ENCODE results near the gene TMPRSS4.

TMPRSS4 gene

DNA sequence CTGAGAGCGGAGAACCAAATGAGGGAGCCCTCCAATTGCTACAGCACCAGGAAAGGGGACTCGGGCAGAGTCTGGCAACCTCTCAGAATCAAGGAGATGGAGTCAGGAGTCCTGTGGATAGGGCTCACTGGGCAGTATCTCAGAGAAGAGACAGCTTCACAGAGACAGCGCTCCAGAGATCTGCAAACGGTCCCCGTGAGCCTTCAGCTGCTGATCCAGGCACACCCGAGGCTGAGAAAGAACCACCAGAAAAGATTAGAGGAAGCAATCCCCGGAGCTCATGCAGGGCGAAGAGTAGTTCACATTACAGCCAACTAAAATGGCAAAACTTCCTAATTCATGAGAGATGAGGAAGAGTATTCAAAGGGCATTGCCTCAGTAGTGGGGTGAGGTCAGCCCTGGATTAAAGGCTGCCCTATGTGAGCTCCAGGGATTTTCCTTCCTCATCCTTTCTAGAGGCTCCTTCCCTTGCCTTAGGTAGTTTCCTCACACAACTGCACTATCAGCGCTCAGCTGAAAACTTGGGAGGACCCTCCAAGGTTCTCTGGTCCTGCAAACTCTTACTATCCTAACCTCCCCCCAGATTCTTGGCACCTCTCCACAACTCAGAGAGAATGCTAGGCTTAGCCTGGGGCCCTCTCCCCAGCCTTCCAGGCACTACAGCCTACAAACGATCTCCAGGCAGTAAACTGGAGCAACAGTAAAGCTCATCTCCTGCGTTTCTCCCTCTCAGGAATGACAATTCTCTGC lies 52.0 kb downstream of the TMPRSS4 start:
- POLR2A ChIA-PET (ENCODE audit: low non-redundant PET): no interaction called here
- no peak overlapping the region for H3K27ac ChIP-seq
- TF ChIP-seq, protein P1, sequence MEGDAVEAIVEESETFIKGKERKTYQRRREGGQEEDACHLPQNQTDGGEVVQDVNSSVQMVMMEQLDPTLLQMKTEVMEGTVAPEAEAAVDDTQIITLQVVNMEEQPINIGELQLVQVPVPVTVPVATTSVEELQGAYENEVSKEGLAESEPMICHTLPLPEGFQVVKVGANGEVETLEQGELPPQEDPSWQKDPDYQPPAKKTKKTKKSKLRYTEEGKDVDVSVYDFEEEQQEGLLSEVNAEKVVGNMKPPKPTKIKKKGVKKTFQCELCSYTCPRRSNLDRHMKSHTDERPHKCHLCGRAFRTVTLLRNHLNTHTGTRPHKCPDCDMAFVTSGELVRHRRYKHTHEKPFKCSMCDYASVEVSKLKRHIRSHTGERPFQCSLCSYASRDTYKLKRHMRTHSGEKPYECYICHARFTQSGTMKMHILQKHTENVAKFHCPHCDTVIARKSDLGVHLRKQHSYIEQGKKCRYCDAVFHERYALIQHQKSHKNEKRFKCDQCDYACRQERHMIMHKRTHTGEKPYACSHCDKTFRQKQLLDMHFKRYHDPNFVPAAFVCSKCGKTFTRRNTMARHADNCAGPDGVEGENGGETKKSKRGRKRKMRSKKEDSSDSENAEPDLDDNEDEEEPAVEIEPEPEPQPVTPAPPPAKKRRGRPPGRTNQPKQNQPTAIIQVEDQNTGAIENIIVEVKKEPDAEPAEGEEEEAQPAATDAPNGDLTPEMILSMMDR (conservative IDR thresholded peaks at IDR 0.05; ENCODE audit: low read depth): no peak
- CTCF ChIA-PET: no interaction called here
- no peak for DNase-seq (ENCODE audit: low spot score)

DNA sequence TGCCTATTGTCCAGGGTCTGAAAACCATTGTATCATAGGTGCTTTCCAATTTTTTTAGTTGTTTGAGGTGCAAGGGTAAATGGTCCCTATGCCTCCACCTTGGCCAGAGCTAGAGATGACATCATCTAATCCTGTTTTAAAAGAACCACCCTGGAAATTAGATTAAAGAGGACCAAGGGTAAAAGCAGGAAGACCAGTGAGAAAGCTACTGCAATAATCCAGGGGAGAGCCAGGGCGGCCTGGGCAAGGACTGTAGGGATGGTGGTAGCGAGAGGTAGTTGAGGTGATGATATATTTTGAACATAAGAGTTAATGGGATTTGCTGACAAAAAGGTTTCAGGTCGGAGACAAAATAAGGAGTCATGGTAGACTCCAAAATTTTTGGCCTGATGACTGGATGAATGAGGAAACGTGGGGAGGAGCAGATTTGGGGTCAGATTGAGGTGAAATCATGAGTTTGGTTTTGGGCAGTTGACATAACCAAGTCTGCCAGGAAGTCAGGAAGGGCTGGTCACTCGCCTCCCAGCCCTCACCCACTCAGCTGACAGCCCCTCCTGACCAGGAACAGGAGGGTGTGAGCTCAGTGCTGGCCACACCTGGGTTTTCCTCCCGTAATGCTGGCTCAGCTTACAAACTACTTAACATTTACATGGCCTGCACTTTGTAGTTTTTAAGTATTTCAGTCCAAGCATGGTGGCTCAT lies 52.7 kb downstream of the TMPRSS4 start:
- POLR2A ChIA-PET (ENCODE audit: low non-redundant PET): no interaction called here
- TF ChIP-seq, protein P1 (conservative IDR thresholded peaks at IDR 0.05; ENCODE audit: low read depth): no peak
- H3K27ac ChIP-seq: no peak overlapping the region
- no peak for DNase-seq (ENCODE audit: low spot score)
- CTCF ChIA-PET: no interaction called here

DNA sequence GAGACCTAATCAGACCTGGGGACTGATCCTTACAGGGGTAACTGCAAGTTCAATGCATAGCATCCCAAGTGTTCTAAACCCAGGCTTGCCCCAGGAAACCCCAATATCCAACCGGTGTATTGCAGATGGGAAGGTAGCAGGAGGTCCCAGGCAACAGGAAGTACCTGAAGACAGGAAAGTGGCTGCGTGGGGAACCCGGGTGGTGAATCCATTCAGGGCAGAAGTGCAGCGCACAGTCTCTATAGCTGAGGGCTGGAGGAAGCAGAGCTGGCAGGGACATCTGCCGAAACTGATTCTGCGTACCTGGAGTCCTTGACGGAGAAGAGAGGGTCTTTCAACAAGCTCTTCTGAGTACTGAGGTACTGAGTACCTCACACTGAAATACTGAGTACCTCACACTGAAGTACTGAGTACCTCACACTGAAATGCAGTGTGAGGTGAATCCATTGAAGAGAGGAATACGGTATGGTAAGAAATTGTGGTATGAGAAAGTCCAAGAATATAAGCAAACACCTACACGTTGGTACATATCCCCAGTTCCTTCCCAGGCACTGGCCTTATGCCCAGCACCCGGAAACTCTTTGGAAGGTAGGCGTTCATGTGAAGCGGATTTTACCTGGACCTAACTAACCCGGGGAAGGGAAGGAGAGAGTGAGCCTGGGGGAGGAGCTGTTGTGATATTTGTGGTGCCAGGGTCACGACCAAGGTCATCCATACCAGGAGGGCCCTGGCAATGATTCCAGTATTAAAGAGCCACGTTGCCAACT lies 55.7 kb downstream of the TMPRSS4 start:
- H3K27ac ChIP-seq: no peak overlapping the region
- POLR2A ChIA-PET (ENCODE audit: low non-redundant PET): no interaction called here
- TF ChIP-seq, protein P1 (conservative IDR thresholded peaks at IDR 0.05; ENCODE audit: low read depth): no peak
- CTCF ChIA-PET: no interaction called here
- DNase-seq (ENCODE audit: low spot score): no peak

DNA sequence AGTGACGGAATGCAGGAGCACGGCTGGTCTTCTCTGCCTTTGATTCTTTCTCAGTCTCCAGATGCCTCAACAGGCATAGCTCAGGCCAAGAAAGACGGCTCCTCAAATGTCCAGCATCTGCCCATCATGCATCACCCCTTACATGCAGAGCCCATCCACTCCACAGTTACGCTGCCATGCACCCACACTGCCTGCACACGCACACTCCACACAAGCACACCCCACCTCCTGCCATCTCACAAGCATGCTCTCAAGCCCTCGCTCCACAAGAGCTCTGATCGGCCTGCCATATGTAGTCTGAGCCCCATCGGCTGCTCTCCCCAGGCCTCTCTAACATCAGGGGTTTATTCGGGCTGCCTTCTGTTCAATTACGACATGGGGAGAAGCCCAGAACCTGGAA lies 56.9 kb downstream of the TMPRSS4 start:
- CTCF ChIA-PET: interaction anchor here (0.6 kb wide), 1 partner anchor 220 kb away, joined by 3 read pairs; no protein-coding TSS in a partner anchor
- POLR2A ChIA-PET (ENCODE audit: low non-redundant PET): interaction anchor here (0.5 kb wide), 1 partner anchor 782 kb away, joined by 3 read pairs; no protein-coding TSS in a partner anchor
- H3K27ac ChIP-seq: no peak overlapping the region
- DNase-seq (ENCODE audit: low spot score): no peak
- TF ChIP-seq, protein P1 (conservative IDR thresholded peaks at IDR 0.05; ENCODE audit: low read depth): no peak

DNA sequence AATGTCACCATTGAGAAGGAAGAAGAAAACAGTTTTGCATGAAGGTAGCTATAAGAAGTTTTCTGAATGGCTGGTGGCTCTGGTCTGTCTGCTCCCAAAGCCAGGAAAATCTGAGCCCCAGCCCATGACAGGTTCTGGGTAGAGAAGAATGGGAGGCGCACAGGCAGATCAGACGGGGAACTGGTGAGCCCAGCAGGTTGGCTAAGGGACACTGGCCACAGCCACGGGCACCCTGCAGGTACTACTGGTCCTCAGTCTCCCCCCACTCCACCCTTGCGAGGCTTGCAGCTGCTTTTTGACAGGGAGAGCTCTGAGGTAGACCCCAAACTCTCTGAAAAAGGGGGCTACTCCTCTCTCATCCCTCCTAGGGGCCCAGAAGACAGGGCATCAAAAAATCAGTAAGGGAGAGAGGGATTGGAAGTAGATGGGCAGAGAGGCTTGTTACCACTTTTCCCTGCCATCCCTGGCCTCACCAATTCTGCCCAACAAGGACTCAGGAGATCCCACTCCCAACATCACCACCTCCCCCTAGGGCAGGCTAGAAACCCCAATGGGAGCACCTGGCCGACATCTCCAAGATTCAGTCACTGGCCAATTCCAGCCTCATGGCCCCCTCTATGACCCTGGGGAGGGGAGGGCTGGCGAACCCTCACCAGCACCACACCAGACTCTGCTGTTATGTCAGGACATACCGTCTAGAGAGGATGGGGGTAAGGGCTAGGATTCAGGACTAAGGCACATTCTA lies 58.3 kb downstream of the TMPRSS4 start:
- H3K27ac ChIP-seq: no peak overlapping the region
- no peak for DNase-seq (ENCODE audit: low spot score)
- POLR2A ChIA-PET (ENCODE audit: low non-redundant PET): no interaction called here
- CTCF ChIA-PET: no interaction called here
- TF ChIP-seq, protein P1 (conservative IDR thresholded peaks at IDR 0.05; ENCODE audit: low read depth): no peak

DNA sequence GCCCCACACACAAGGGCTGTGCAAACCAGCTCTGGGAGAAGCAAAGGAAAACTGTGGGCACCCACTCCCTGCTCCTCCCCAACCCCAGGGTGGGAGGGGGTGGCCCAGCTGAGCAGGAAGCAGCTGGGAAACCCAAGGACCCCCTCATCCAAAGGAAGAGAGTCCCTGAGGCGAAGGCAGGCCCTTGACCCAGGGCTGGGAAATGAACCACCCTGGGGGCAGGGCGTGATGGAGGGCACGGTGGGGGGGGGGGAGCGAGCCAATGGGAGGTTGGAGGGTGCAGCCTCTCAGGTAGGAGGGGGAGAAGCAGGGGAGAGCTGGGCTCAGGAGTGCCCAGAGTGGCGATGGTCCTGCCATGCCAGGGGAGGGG lies 58.9 kb downstream of the TMPRSS4 start:
- H3K27ac ChIP-seq: no peak overlapping the region
- no peak for DNase-seq (ENCODE audit: low spot score)
- ChIA-PET POLR2A (ENCODE audit: low non-redundant PET) (no interaction called here), CTCF (no interaction called here)
- TF ChIP-seq, protein P1 (conservative IDR thresholded peaks at IDR 0.05; ENCODE audit: low read depth): no peak
